ENCODE results near the gene STMN3.

DNA sequence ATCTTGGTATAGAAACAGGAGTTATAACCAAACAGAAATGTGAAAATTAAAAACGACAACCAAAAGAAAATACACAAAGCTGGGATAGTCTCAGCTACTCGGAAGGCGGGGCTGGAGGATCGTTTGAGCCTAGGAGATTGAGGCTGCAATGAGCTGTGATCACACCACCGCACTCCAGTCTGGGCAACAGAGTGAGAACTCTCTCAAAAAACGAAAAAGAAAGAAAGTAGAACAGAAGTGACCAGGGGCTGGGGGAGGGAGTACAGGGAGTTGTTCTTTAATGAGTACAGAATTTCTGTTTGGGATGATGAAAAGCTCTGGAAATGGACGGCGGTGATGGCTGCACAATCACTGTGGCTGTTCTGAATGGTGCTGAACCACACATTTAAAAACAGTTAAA lies 32.2 kb downstream of the STMN3 start:
- TF ChIP-seq NFRKB (IDR thresholded peaks at IDR 0.05) (no peak), SP1 (IDR thresholded peaks at IDR 0.05) (no peak), BHLHE40 (IDR thresholded peaks at IDR 0.05; ENCODE audit: borderline replicate concordance) (no peak), ELF4 (IDR thresholded peaks at IDR 0.05) (no peak), ARNT (IDR thresholded peaks at IDR 0.05) (no peak)
- TF ChIP-seq, protein P1, sequence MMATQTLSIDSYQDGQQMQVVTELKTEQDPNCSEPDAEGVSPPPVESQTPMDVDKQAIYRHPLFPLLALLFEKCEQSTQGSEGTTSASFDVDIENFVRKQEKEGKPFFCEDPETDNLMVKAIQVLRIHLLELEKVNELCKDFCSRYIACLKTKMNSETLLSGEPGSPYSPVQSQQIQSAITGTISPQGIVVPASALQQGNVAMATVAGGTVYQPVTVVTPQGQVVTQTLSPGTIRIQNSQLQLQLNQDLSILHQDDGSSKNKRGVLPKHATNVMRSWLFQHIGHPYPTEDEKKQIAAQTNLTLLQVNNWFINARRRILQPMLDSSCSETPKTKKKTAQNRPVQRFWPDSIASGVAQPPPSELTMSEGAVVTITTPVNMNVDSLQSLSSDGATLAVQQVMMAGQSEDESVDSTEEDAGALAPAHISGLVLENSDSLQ (IDR thresholded peaks at IDR 0.05) = no peak
